GM19023 (cell line): ENCODE results near the gene RETREG1.
"Not testable (repeated sequence)": the region's sequence is repeated elsewhere in the genome, so short reads cannot be mapped to it uniquely, and the experiment has no call there.

Experiments
- ATAC-seq: cut with Tn5 transposase; IDR thresholded peaks from one replicate; pipeline ENCODE4 v1.9.1; 2021; ENCODE audit warnings: mild to moderate bottlenecking, moderate library complexity; ENCODE audit not compliant: unreplicated experiment

RETREG1 gene

DNA sequence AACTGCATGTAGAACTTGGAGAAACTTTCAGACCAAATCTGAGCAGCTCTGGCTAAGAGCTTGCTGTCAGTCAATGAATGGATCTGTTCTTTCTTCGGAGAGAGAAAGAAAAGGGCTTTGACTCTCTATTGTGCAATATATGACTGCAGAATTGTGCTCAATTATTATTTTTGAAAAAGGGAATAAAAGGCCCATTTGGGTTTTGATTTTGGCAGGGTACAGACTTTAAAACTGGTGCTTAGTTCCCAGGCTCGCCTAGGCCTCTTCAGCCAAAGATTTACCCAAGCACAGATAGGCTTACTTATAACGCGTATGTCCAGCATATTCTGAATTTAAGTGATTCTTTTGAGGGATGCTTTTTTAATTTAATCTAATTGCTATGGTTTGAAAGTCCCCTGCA, 59.3 kb downstream of the RETREG1 start:
- ATAC-seq: no peak

DNA sequence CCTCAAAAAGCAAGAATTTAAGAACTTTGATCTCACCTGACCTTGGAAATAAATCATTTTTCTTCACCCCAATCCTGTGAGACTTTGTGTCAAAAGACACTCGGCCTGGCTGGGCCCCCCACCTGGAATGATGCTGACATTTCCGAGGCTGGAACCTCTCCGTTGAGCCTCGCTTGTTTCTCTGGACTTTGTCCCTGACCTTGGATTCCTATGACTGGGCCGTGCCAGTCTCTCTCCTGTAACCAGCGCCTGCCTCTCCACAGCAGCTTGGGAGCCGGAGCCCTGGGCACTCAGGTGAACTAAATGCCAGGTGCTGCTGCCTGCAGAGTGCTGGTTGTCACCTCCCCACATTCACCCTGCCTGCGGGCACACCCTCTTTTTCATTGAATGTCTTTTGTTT, 62.7 kb downstream of the RETREG1 start:
- no peak for ATAC-seq

DNA sequence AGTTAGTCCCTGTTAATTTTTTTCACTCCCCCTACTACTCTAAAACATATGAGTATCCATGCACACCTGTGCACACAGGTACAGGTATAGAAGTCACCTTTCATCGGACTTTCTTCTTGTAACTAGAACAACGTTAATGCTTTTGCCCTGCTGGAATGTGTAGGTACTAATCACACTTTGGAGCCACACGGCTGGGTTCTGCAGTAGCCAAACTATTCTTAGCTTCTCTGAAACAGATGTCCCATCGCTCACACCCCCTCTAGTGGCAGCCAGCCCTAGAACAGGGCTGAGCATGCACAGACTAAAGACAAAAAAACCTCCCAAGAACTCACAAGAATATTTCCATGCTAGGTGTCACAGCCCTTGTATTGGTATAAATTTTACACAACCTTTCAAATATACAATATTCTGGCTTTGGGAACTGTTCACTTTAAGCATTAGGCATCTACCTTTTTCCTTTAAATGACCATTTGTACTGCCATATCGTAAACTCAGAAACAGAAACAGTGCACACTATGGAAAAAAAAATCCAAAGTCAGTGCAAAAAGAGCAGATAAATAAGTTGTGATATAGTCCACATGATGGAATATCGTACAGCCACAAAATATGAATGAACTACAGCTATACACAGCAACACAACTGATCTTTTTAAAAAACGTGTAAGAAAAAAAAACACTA, 64.0 kb downstream of the RETREG1 start:
- ATAC-seq: peak; percentile 89

DNA sequence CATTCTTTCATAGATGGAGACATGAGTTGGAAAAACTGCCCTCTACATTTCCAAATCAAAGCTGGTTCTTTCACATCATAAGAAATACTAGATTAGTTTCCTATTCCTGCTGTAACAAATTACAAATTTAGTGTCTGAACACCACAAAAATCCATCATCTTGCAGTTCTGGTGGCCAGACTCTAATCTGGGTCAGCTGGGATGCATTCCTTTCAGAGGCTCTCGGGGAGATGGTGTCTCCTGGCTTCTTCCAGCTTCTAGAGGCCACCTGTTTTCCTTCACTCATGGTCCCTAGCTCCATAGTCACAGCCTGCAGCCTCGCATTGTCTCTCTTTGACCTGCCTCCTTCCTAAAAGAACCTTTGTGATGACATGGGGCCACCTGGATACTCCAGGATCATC, 65.2 kb downstream of the RETREG1 start:
- ATAC-seq: no peak

DNA sequence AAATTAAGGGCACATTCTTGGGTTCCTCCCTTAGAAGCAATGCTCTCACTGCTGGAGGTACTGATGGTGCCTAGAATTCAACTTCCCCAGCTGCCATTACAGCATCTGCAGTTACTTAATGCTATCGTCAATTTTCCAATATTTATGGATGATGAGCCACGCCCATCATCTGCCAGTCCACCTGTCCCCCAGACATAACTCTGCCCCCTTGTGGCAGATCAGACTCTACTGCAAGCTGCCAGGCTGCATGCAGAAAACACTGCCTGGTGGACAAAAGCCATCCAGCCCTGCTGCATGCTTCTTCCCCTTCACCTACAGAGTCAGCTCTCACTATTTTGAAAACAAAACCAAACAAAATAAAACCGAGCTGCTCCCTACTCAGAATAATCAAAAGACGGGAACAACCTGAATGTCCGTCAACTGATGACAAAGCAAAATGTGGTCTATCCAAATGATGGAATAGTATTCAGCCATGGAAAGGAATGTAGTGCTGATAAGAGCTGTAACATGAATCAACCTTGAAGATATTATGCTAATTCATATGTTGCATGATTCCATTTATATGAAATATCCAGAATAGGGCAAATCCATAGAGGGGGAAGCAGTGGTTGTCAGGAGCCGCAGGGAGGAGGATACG, 66.4 kb downstream of the RETREG1 start:
- ATAC-seq: peak; percentile 67

DNA sequence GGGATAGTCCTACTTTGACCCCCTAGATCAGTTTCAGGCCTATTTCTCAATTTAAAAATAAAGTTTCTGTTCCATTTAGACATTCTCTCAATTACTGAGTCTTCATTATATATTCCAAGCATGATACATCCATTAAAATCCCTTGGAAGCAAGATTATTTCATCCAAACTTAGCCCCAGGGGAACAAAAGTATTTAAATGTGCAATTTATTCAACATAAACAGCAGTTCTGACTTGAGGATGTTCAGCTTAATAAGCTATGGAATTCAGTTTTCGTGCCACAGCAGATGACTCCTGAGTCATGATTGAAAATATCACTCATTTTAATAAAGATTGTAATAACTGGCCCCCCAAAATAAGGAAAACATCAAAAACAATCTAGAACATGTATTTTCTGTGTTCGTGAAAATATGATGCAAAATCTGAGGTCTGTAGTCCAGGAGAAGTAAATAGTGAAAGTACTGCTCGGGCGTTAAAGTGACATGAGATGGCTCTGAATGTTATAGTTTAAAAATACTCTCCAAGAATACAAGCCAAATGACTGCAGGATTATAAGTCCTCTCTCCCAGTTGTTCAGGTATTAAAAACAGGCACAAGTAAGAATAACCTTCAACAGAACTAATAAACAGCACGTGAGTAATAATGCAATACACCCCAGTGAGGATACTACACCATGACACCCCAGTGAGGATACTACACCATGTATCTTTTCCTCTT, 67.1 kb downstream of the RETREG1 start:
- no peak for ATAC-seq

DNA sequence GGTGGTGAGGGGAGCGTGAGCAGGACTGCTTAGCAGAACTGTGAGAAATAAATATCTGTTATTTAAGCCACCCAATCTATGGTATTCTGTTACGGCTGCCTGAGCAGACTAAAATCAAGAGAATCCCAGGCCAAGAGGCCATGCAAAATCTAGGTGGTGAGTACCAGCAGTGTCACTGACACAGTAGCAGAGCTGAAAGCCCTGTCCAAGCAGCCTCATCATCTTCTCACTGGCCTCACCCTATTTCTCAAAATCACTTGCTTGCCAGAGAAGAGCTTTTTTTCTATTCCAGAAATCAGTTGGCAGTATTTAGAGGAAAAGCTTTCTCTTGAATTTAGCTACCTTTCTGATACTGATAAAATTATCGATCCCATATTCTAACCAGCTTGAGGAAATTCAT, 68.0 kb downstream of the RETREG1 start:
- no peak for ATAC-seq

DNA sequence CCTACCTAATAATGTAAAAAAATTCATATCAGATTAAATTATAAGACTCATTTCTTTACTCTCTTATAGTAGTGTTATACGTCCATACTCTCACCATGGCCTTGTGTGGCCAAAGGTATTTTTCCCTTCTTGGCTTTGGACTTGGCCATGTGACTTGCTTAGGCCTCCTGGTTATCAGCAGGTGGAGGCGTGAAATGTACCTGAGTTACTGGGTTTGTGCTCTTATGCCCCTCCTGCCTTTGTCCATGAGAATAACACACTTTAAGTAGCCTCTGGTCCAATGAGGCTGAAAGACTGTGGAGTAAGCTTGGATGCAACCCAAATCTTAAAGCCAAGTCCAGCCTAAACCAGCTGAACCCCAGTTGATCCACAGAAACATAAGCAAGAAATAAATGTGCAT, 68.7 kb downstream of the RETREG1 start:
- ATAC-seq: no peak

DNA sequence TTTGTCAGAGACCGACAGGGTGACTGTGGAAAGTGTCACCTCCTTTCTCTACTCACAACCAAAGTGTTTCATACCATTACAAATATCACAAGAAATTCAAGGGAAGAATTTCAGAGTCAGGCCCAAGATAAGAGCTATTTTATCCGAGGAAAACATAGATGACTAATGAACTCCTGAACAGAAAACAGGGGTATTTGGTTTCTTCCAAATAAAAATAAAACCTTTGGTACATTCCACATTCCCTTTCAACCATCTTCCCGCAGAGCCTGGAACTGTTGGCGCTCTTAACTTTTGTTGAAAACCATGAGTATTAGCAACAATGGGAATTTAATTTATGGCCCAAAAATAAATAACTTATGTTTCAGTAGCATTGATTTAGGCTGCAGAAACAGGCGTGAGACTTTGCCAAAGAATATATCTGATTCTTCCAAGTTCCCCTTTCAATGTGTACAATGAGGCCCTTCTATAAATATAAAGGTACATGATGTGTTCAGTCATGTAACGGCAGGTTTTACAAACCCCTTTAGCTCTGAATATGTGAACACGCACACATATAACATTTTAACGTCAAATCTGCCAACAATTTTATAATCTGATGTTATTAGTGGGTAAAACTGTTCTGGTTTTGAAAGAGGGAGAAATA, 69.5 kb downstream of the RETREG1 start:
- ATAC-seq: no peak

DNA sequence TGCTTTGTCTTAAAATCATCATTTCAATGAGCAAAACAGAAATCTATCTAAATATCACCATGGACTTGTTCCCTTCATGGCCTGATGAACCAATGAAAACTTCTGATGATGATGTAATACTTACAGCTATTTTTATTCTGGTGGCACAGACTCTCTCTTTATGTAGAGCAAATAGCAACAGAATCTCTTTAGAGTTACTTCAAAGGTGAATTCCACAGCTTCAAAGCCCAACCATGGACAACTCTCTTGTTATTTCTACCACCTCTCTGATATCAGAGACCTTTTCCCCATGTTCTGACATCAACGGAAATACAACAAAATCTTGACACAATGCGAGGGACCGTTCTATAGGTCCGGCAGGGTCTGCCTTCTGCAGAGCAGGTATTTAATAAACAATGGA, 70.1 kb downstream of the RETREG1 start:
- ATAC-seq: no peak

DNA sequence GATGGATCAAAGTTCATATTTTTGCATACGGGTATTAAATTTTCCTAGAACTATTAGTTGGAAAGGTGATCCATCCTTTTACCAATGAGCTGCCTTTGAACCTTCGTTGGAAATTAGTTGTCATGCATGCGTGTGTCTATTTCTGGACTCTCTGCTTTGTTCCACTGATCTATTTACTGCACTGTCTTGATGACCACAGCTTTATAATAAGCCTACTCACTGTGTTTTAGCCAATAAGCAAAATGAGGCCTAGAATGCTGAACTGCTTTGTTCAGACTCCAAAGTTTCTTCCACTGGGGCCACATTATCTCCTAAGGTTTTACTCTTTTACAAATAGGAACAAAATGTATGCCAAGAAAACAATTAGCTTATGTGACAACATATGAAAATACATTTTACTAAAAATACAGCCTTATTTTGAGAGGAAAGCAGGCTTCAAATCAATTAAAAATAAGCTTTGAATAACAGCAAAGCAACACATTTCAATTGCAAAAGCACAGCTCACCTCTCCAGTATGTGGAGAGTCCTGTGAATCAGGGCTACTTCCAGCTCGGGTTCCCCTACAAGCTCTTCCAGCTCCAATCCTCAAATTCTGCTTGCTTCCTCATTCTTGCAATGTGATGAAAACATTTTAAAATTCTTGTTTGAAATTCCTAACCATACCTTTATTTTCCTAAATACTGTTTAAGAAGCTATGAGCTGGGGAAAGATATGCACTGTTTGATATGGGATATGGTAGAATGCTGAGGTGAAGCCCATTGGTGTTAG, 72.0 kb downstream of the RETREG1 start:
- ATAC-seq: no peak

DNA sequence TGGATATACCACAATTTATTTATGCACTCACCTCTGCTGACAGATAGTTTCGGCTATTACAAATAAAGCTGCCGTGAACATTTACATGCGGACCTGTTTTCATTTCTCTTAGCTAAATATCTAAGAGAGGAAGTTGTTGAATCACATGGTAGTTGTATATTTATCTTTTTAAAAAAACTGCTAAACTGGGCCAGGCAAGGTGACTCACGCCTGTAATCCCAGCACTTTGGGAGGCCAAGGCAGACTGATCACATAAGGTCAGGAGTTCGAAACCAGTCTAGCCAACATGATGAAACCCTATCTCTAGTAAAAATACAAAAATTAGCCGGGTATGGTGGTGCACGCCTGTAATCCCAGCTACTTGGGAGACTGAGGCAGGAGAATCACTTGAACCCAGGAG, 73.6 kb downstream of the RETREG1 start:
- ATAC-seq: not testable (repeated sequence)

DNA sequence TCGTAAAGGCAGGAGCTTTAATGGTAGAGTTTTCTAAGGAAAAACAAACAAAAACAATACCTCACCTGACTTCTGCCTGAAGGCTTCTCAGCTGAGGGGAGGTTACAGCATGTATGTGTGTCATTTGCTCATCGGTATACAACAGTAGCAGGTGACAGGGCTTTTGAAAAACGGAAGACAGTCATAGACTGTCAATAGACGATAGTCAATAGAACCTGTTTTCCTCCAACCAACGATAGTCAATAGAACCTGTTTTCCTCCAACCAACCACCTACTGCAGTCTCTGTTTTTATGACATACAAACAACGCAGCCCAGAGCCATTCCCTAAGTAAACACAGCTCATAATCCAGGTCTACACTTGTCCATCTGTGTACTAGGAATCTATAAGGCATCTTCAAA, 74.6 kb downstream of the RETREG1 start:
- ATAC-seq: no peak

DNA sequence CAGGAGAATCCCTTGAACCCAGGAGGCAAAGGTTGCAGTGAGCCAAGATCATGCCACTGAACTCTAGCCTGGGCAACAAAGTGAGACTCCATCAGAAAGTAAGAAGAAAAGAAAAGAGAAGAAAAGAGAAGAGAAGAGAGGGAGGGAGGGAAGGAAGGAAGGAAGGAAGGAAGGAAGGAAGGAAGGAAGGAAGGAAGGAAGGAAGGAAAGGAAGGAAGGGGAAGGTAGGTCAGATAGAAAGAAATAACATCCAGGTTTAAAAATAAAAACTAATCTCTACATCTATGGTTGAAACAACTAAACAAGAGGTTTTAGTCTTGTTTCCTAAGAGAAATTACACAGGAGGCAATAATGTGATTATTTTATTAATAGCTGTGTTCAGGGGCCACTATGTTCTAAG, 75.2 kb downstream of the RETREG1 start:
- ATAC-seq: not testable (repeated sequence)

DNA sequence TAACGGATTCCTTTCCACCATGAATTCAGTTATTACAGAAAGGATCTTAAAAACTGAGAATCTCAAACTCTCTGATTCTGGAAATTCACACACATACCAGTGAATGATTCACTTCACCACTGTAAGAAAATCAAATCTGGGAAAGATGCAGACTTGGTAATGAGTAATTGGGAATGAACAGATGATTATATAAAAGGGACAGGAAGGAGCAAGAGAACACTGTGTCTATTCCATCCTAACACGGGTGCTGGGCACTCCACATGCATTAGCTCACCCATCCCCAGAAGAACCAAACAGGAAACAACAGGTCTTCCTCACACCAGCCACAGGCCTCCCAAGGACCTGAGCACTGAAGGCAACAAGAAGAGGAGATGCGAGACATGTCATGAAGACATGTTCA, 76.4 kb downstream of the RETREG1 start:
- no peak for ATAC-seq

DNA sequence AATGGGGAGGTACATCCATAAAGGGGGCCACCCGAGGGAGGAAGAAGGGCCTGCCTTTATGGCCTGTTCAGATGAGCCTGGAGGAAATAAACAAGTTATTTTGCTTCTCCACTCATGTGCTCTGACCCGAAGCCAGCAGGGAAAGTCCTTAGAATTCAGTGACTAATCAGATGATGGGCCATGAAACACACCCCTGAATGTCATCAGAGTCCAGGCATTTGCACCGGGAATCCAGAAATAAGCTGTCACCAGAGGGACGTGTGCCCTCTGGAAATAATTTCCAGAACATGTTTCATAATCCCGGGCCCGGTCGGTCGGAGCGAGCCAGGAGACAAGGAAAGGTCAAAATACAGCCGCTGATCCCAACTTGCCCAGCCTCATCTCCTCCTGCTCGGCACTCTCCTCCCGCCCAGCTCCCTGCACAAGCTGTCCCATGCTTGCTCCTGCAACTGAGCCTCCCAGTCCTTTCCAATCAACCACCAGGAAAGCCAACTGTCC, 77.6 kb downstream of the RETREG1 start:
- no peak for ATAC-seq

DNA sequence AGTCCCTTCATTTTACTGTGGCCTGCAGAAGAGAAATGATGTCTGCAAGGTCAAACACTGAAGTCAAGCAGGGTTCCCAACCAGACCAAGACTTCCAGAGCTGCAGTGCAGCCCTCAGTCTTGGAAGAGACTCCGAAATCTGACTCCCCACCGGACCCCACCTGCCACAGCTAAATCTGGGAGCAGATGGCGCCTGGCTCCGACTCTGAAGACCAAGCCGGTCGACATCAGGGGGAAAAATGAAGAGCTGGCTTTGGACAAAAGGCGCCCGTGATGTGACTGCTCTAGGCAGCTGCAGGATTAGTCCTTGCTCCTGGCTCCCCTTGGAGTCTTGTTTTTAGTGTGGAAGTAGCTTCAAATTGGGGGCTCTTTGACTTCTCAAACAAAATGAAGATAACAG, 78.8 kb downstream of the RETREG1 start:
- ATAC-seq: no peak

DNA sequence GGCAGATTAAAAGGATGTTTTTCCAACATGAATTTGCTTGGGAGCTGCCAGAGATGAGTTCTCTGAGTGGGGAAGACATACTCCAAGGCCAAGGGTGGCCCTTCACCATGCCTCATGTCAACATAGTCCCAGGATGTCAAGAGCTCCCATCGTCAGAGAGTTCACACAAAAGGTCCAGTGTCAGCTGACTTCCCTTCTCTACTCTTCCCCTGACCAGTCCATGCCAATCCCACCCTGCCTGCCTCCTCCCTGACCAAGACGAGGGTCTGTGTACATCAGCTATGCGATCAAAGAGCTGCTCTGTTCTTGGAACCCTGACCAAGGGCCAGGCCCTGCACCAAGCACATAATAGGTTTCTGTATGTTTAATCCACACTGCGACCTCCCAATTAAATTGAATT, 80.0 kb downstream of the RETREG1 start:
- ATAC-seq: no peak

DNA sequence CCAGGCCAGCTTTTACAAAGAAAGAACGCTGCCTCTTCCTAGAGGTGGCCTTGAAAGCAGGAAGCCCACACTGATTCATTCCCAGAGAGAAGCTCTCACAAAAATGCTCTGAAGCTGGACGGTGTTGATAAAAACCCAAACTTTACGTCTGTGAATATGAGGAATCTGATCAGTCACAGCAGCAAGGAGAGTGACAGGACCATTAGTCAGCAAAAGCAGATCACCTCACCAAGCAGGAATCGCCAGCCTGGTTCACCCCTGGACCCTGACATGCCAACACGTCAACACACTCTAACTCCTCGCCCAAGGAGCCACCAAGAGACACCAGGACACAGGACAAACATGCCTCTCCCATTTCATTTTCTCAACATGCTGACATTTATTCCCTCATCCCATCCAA, 80.6 kb downstream of the RETREG1 start:
- no peak for ATAC-seq

DNA sequence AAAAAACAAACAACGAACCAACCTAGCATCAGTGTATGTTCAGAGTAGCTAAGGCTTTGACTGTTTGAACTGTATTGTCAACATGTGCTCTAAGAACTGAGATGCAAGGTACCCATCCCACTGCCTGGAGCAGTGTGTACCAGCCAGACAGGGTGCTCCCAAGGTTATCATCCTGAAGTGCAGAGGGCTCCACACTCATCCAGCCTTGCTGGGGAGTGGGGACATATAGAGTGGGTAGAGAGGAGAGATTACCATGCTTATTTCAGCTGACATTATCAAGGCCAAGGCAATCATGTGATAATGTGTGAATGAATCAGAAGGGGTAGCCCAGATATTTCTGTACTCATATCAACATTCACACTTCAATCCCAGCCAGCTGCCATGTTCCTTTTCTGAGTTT, 82.5 kb downstream of the RETREG1 start:
- no peak for ATAC-seq
